ENCODE measurements around the gene NACA.
"Not testable (repeated sequence)": the region's sequence is repeated elsewhere in the genome, so short reads cannot be mapped to it uniquely, and the experiment has no call there.

The NACA gene

GRCh38 chr12:56724972-56725722, at the start of gene NACA:
NACA (minus strand) TSS chr12:56725299; CDS start chr12:56724521, 778 bp downstream.
- peak; percentile 95 for DNase-seq (ENCODE audit: low read depth, low spot score)

GRCh38 chr12:56773113-56773512, 48.0 kb upstream of the NACA start:
- no peak for DNase-seq (ENCODE audit: low read depth, low spot score)

- no peak for DNase-seq (ENCODE audit: low read depth, low spot score)
Observed at GRCh38 chr12:56772625-56773024, 47.5 kb upstream of the NACA start.

- DNase-seq (ENCODE audit: low read depth, low spot score): no peak
Observed at GRCh38 chr12:56769868-56770267, 44.8 kb upstream of the NACA start.

GRCh38 chr12:56768424-56768823, 43.3 kb upstream of the NACA start:
- no peak for DNase-seq (ENCODE audit: low read depth, low spot score)

- DNase-seq (ENCODE audit: low read depth, low spot score): no peak
Observed at GRCh38 chr12:56766535-56766934, 41.4 kb upstream of the NACA start.

GRCh38 chr12:56763753-56764657, 38.9 kb upstream of the NACA start:
- no peak for DNase-seq (ENCODE audit: low read depth, low spot score)

GRCh38 chr12:56761812-56762211, 36.7 kb upstream of the NACA start:
- DNase-seq (ENCODE audit: low read depth, low spot score): no peak

- no peak for DNase-seq (ENCODE audit: low read depth, low spot score)
Observed at GRCh38 chr12:56760460-56760859, 35.4 kb upstream of the NACA start.

GRCh38 chr12:56759263-56759908, 34.3 kb upstream of the NACA start:
- DNase-seq (ENCODE audit: low read depth, low spot score): no peak

- no peak for DNase-seq (ENCODE audit: low read depth, low spot score)
Observed at GRCh38 chr12:56758728-56759262, 33.7 kb upstream of the NACA start.

GRCh38 chr12:56757971-56758370, 32.9 kb upstream of the NACA start:
- not testable (repeated sequence) for DNase-seq (ENCODE audit: low read depth, low spot score)

- DNase-seq (ENCODE audit: low read depth, low spot score): no peak
Observed at GRCh38 chr12:56753566-56753965, 28.5 kb upstream of the NACA start.

GRCh38 chr12:56751712-56752598, 26.9 kb upstream of the NACA start, which contains the start of gene PRIM1:
PRIM1 (minus strand) TSS chr12:56752323; CDS start chr12:56752298, 25 bp downstream.
- peak; percentile 23 for DNase-seq (ENCODE audit: low read depth, low spot score)

GRCh38 chr12:56750596-56750995, 25.5 kb upstream of the NACA start:
- not testable (repeated sequence) for DNase-seq (ENCODE audit: low read depth, low spot score)

GRCh38 chr12:56749853-56750252, 24.8 kb upstream of the NACA start:
- no peak for DNase-seq (ENCODE audit: low read depth, low spot score)

GRCh38 chr12:56749359-56749758, 24.3 kb upstream of the NACA start:
- no peak for DNase-seq (ENCODE audit: low read depth, low spot score)

GRCh38 chr12:56728139-56728861, 3.2 kb upstream of the NACA start:
- no peak for DNase-seq (ENCODE audit: low read depth, low spot score)

GRCh38 chr12:56726196-56726675, 1.1 kb upstream of the NACA start:
- not testable (repeated sequence) for DNase-seq (ENCODE audit: low read depth, low spot score)

GRCh38 chr12:56725723-56726102, 614 bp upstream of the NACA start:
- no peak for DNase-seq (ENCODE audit: low read depth, low spot score)
